NCI-H226 (cell line): Measurements from ENCODE around the gene RPL27A.

Experiments used
- DNase-seq: peaks from one replicate; pipeline ENCODE4 v3.0.0-alpha.2; 2015

The RPL27A gene

DNA sequence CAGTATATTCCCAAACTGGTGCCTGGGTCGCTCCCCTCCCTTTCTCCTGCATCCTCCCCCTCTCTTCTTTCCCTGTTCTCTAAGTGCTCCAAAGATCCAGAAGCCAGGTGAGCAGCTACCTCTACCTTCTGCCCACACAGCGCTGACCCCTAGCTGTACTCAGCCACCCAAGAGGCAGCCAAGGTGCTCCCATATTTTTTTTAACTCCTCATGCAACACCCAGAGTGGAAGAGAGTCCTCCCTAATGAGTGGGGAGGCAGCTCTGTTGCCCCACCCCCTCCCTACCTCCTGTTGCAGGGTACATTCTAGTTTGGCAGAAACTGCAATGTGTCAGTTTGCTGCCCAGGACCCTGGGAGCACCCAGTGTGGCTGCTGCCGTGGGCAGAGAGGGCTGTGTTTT is 40.2 kb downstream of the RPL27A start:
- DNase-seq: no peak

DNA sequence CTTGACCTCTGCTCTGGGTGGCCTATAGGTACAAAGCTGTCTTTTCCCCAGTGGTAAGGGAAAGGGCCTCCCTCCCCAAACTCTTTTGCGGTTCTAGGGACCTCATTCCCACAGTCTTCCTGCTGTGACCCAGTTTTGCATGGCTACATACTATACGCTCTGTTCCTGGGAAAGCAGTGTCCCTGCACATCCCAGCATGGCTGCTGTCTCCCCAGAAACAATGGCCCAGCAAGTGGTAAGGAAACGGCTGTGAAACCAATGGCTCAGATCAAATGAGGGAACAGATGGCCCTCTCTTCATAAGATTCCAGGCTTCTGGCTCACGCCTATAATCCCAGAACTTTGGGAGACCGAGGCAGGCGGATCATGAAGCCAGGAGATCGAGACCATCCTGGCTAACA is 41.1 kb downstream of the RPL27A start:
- no peak for DNase-seq

DNA sequence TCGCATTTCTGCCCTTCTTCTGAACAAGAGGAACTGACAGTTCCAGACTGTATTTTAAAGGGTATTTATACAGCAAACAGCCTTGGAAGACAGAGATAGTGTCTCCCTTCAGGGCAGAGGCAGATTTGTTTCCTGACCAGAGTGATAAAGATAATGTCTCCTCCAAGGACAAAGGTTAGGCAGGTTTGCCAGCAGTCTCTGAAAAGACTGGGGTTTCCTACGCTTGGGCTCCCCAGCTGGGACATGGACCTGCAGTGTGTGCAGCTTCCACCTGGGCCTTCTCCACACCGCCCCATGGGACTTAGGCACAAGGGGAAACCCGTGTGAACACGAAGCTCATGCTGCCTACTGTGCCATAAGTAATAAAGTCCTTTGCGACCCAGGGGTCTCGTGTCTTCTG is 42.1 kb downstream of the RPL27A start:
- no peak for DNase-seq

DNA sequence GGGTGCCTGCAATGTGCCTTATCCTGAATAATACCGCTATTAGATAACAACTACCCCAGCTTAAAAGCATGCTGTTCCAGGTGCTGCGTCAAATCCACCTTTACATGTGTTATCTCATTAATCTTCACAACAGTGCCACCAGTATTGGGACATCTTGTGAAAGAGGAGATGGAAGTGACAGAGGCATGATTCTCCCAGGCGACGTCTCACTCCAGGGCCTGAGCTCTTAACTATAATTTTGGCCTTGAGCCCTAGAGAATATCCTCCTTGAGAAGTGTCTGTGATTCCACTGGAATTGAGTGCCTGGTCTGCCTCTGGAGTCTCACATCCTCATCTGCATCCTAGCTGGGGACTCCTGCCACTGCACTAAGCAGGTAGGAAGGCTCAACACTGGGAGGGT is 43.8 kb downstream of the RPL27A start:
- DNase-seq: no peak

DNA sequence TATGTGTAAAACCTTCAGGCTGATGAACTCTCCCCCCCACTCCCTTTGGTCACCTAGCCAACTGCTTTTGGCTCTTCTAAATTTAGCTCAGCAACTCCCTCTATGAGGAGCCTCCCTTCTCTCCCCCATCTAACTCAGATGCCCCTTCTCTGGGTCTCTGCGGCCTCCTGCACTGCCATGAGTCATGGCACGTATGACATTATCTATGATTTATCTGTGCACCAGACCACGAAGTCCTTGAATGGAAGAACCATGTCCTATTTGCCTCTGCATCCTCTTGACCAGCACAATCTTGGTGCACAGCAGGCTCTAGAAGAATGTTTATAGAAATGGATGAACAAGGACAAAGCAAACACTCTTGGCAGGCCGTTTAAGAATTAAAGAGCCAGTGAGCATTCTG is 46.0 kb downstream of the RPL27A start:
- peak; percentile 36 for DNase-seq

DNA sequence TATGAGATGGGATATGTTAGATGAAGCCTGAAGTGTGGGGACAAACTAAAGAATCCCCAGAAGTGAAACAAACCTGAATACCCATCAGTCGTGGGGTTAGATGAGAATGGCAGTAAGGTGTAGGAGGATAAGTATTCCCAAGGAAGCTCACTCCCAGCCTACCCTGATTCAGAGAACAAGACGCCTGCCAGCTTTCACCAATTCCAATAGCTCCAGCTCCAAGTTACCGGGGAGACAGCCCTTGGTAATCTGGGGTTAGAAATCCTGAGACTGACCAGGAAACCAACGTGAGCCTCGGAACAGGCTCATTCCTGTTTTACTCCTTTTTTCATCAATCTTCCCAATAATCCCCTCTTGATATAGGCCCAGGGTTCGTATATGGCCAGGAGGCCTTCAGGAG is 46.5 kb downstream of the RPL27A start:
- no peak for DNase-seq

DNA sequence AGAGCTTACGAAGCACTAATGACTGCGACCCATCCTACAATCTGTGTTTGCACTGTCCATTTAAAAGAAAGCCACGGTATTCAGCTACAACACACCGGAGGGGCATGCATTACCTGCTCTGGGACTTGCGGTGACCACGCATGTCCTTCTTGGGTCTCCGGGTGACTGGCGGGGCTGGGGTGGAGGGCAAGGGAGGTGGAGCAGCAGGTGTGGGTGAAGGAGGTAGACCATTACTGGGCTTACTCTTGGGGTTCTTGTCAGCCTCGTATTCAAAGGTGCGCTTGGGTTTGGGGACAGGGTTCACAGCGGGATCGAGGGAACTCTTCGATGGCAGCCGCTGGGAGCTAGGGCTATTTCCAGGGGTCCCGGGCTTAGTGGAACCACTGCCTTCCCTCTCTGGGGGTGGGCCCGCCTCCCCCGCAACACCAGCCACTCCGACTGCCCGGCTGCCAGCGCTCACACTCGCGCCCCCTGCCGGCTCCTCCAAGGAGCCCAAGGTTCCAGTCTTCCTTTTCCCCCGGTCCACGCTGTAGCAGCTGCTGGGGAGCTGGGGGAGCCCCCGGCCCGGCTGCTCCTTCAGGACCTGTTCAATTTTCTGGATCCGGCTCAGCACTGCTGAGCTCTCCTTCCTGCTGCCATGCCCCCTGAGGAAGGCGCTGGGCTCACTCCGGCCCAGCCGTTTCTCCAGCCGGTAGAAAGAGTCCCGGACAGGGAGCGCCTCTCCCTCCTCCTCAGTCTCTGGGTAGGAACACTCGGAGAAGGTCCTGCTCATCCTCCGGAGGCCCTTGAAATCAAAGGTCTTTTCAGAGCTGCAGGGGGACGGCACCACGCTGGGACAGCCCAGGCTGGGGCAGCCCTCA is 47.5 kb downstream of the RPL27A start:
- DNase-seq: no peak

DNA sequence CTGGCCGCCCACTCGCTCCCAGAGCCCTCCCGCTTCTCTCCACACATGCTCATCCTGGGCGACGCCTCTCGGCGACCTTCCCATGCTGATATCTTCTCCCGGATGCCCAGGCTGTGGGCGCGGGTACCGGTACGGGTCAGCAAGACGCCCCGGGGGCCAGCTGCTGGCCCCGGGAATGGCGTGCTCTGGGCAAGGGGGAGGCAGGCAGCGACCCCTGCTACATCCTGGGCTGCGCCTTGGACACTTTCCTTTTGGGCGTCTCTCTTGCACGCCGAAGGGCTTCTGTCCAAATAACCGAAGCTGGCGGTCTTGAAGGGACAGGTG is 48.1 kb downstream of the RPL27A start:
- DNase-seq: no peak

DNA sequence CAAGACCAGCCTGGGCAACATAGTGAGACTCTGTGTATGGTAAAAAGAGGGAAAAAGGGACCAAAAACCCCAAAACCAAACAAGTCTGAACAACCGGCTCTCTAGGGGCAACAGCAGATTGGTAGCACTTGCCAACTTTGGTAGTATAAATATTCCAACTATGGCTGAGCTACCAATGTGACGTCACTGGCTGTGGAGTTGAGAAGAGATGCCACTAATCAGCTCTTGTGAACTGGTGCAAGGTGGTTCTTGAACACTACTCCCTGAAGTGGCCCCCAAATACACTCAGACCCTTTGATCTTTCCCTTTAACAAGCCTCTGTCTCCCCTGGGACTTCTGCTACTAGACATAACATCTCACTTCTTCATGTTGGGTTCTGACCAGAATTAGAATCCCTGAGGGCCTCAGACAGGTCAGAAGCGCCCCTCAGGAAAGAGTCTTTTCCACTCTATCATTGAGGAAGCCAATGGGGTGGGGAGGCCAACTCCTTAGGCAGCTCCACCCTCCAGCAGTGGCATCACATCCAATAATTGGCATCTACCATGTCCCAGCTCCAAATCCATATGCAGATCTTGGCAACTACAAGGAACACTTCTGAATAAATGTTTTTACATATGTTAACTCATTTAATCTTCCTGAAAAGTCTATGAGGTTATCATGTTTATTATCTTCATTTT is 49.2 kb downstream of the RPL27A start:
- no peak for DNase-seq

DNA sequence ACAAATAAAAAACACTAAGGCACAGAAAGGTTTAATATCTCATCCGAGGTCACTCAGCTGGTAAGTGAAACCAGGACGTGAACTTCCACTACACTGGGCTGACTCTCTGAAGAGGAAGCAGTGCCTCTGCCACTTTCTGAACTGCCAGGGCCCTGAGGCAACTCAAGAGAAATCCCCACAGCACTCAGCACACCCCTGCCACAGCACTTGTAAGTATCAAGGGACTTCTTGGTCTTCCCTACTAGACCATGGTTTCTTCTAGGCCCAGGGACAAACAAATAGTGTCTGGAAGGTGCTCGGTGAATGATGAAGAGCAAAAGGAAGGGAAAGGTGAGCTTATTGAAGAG is 49.7 kb downstream of the RPL27A start:
- DNase-seq: no peak

DNA sequence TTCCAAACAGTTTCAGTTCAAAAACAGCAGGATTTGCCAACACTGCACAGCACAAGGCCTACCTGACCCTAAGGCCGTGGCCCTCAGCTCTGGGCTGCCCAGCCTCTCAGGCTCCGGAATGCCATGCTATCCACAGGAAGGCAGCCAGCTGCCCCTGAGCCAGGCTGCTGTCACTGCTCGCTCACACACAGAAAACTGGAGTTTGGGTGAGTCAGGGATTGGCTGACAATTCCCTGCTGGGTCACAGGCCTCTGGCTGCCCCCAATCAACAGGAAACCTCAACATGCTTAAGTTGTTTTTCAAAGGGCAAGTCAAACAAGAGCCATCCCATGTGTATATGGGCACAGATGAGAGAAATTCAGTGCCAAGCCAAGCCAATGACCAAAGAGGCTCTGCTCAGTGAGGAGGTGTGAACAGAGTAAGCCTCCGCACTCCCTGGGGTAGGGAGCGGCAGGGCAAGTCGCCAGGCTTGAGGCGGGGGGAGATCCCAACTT is 50.2 kb downstream of the RPL27A start:
- DNase-seq: peak; percentile 20

DNA sequence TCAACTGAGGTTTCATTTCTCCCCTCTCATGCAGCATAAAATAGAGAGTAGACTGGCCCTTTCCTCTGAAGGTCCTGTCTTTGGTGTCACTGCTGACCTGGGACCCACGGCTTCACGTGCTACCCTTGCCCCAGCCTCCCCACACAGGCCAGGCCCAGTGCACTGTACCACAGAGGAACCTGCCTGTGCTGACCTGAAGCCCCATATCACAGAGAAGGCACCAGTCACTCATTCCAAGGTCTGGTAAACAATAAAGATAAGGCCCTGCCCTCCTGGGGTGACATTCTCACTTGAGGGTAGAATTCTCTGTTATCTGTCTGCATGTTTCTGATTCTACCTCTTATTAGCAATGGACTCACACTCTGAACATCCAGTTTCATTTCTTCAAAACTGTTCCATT is 51.3 kb downstream of the RPL27A start:
- DNase-seq: no peak

DNA sequence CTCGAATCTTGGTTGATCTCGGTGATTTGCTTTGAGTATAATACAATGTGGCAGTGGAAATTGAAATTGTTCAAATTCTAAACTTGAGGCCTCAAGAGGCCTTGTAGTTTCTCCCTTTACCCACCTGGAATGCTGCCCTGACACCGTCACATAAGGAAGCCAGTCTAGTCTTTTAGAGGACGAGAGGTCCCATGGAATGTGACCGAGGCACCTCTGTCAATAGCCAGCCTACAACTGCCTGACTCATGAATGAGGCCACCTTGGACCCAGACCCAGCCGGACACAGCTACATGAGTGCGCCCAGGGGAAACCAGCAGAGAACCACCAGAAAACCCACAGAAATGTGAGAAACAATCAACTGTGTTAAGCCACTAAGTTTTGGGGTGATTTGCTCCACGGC is 52.5 kb downstream of the RPL27A start:
- no peak for DNase-seq

DNA sequence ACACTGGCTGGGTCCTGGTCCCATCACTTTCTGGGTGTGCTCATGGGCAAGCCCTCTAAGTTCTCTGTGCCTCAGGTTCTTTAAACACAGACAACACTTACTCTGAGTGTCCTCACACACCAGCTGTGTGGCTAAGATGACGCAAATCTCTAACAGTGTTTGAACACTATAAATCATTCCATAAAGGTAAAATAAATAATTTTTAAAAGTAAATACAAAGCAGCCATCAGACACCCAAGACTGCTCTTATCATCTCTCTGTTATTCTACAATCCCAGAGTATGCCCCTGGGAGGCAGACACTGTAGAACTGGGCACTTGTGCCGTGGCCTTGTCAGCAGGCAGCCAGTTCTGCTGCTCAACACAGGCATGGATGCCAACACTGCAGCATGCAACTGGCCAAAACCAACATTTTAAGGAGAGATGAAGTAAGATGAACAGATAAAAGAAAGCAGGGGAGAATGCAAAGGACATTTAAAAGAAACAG is 56.8 kb downstream of the RPL27A start:
- no peak for DNase-seq
